ENCODE results near the gene TMC8.

DNA sequence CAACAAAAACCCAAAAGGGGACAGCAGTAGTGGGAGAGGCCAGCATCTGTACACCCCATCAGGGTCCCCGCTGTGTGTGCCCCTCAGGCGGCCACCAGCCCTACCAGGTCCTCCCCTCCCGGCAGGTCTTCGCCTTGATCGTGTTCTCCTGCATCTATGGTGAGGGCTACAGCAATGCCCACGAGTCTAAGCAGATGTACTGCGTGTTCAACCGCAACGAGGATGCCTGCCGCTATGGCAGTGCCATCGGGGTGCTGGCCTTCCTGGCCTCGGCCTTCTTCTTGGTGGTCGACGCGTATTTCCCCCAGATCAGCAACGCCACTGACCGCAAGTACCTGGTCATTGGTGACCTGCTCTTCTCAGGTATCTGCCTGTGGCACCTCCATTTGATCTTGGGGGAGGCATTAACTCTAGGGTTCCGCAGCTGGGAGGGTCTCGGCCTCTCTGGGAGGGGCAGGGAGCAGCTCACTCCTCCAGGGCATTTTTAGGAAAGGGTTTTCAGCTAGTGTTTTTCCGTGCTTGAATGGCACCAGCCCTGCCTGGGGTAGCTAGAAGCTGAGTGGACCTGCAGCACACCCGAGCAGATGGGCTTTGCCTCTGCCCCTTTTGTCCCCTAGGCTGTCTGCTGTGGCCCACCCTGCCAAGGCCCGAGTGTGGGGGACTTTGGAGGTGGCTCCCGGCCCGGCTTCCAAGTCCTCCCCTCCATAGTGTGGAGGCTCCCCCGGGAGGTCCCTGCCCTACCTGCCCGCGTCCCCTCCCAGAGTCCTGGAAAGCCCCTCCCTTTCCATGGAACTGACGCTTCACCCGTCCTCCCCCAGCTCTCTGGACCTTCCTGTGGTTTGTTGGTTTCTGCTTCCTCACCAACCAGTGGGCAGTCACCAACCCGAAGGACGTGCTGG, 40.4 kb downstream of the TMC8 start:
- TF ChIP-seq GATA2 (IDR thresholded peaks at IDR 0.05; ENCODE audit: low read depth, low read length) (no peak), GATA3 (IDR thresholded peaks at IDR 0.05; ENCODE audit: low read depth, low read length) (no peak)
